Psoas muscle (tissue), 8 donors: Measurements from ENCODE around the gene EXOC7. TPM values are rescaled to one million over a fixed set of nuclear protein-coding genes. Genes with fewer than 3 reads are reported as not detected.

Experiments
- ATAC-seq, 4 donors: fragments of 200-7000 bp; cut with Tn5 transposase; one replicate each; pipeline ENCODE4 v1.9.1; 2020; ENCODE audit warnings: moderate library complexity in 3 of 4, mild to moderate bottlenecking in 2 of 4
- DNase-seq, 2 donors: peaks; one replicate each; pipeline ENCODE4 v3.0.0-alpha.2; 2020
- H3K27ac ChIP-seq: fragments of 200-600 bp; one replicate; pipeline ENCODE4 v1.8.0; 2022
- H3K27me3 ChIP-seq, 3 donors: fragments of 200-600 bp in 1 of 3; one replicate each; pipeline versions ENCODE4 v1.6.1 to v1.8.0; 2013 to 2022; ENCODE audit warnings: low read length in 2 of 3, mild to moderate bottlenecking in 2 of 3, moderate library complexity in 1 of 3; ENCODE audit not compliant: insufficient read depth in 3 of 3
- H3K36me3 ChIP-seq, 2 donors: fragments of 200-600 bp in 1 of 2; one replicate each; pipeline versions ENCODE4 v1.6.1 to v1.8.0; 2013 to 2022; ENCODE audit warnings: low read depth in 1 of 2, mild to moderate bottlenecking in 1 of 2, moderate library complexity in 1 of 2; ENCODE audit not compliant: insufficient read depth in 1 of 2
- H3K4me1 ChIP-seq: fragments of 200-600 bp; one replicate; pipeline ENCODE4 v1.8.0; 2022
- H3K4me3 ChIP-seq: fragments of 200-600 bp; one replicate; pipeline ENCODE4 v1.8.0; 2022; ENCODE audit warnings: mild to moderate bottlenecking
- H3K9me3 ChIP-seq: fragments of 200-600 bp; one replicate; pipeline ENCODE4 v1.8.0; 2022
- CTCF ChIP-seq: fragments of 200-600 bp; IDR thresholded peaks from one replicate; pipeline ENCODE4 v1.8.0; 2022; ENCODE audit warnings: antibody characterized with exemption
- WGBS, 3 donors: extraction: QIAGEN DNeasy Blood & Tissue Kit; methylation state at CpG; one replicate each; pipeline versions ENCODE4 v1.1.6 to v1.1.7; 2013; 5-methylcytosine and 5-hydroxymethylcytosine counted together
- intact Hi-C, 2 donors: fragments of 100-400 bp; cut with DNase I; formaldehyde crosslinking; loops; one replicate each; pipeline versions ENCODE4 v1.11.0 to v1.14.2; 2022
- polyA plus RNA-seq, 3 donors: library from polyadenylated mRNA; stranded (reverse); fragments of 200-250 nt; gene quantifications; one replicate each; pipeline ENCODE4 v1.2.3, GENCODE V29; 2013
- total RNA-seq, 4 donors: library from RNA; stranded (reverse); fragmentation: NEBNext Ultra II Directional in 2 of 4; extraction: Animal tissue kit (Norgen Biotek cat#: 25700) in 2 of 4; gene quantifications; one replicate each; pipeline versions ENCODE4 v1.2.1 to v1.2.4, GENCODE V29; 2021 to 2023
- donor health status: healthy with polysubstance abuse.
- donor health status: DM: no; HTN: no; CAD: no; lungs with moderate emphysema.
- donor health status: Bipolar disorder and iron deficiency.
- donor health status: healthy.
- donor health status: DM: yes; HTN: yes; CAD: no.
- donor health status: DM: no; HTN: no; CAD: no.
- donor health status: DM: no; HTN: no; CAD: no.
- donor health status: DM: yes; HTN: yes; CAD: no.

Gene EXOC7
- total and polyA plus RNA-seq, 7 donors, result 26.3 to 61.0 (median 56.0) TPM

- Histone ChIP-seq H3K4me3 (no peak overlapping the region), H3K36me3 (peaks cover 0 to 27% of the 10 kb centered on the region in 2 donors), H3K4me1 (peaks cover 5% of the 10 kb centered on the region), H3K27me3 (no peaks in the 10 kb centered on the region), H3K27ac (no peak overlapping the region), H3K9me3 (no peaks in the 10 kb centered on the region)
- no peak for TF ChIP-seq CTCF
- no peak for DNase-seq
- 84 to 88% (median 88%) methylated on average over 22 of the region's 22 CpGs for WGBS, 3 donors
- intact Hi-C loops, result no loop called here
- no peak for ATAC-seq
Measured at GRCh38 chr17:76146053-76146851, 42.7 kb upstream of the EXOC7 start.

GRCh38 chr17:76145231-76146052, 41.9 kb upstream of the EXOC7 start:
- Histone ChIP-seq H3K36me3 (peaks cover 0 to 20% of the 10 kb centered on the region in 2 donors), H3K9me3 (no peaks in the 10 kb centered on the region), H3K4me3 (no peak overlapping the region), H3K27me3 (peaks cover 0 to 6% (median under 1%) of the 10 kb centered on the region in 3 donors), H3K4me1 (peaks cover 11% of the 10 kb centered on the region), H3K27ac (no peak overlapping the region)
- ATAC-seq (no peak), DNase-seq (peak in 1 of 2 donors; percentile 57)
- intact Hi-C loops, result no loop called here
- no peak for TF ChIP-seq CTCF
- WGBS, 3 donors, result 73 to 75% (median 74%) methylated on average over 25 of the region's 25 CpGs

- Histone ChIP-seq H3K27ac (no peak overlapping the region), H3K36me3 (peaks cover 0 to 20% of the 10 kb centered on the region in 2 donors), H3K27me3 (peaks cover 0 to 32% (median 19%) of the 10 kb centered on the region in 3 donors), H3K9me3 (no peaks in the 10 kb centered on the region), H3K4me1 (peaks cover 11% of the 10 kb centered on the region), H3K4me3 (no peak overlapping the region)
- no peak for DNase-seq
- TF ChIP-seq CTCF, result no peak
- ATAC-seq, result no peak
- WGBS, 3 donors, result 88 to 94% (median 89%) methylated on average over 6 of the region's 6 CpGs
- intact Hi-C loops, result no loop called here
Measured at GRCh38 chr17:76142585-76143041, 39.0 kb upstream of the EXOC7 start.

GRCh38 chr17:76142039-76142584, 38.5 kb upstream of the EXOC7 start:
- WGBS, 3 donors, result 51 to 61% (median 60%) methylated on average over 10 of the region's 10 CpGs
- H3K4me1 ChIP-seq, result peaks cover 11% of the 10 kb centered on the region
- H3K4me3 ChIP-seq, result no peak overlapping the region
- ATAC-seq (no peak), DNase-seq (peak in 1 of 2 donors; percentile 47)
- H3K36me3 ChIP-seq, result peaks cover 0 to 18% of the 10 kb centered on the region in 2 donors
- no peak overlapping the region for H3K27ac ChIP-seq
- intact Hi-C loops, result no loop called here
- no peaks in the 10 kb centered on the region for H3K9me3 ChIP-seq
- H3K27me3 ChIP-seq, result peaks cover 0 to 37% (median 20%) of the 10 kb centered on the region in 3 donors
- no peak for TF ChIP-seq CTCF
